ENCODE measurements around the gene IRX3. TPM values are rescaled to one million over a fixed set of nuclear protein-coding genes. Genes with fewer than 3 reads are reported as not detected.

The IRX3 gene
- total RNA-seq, 4 donors from 2014 or later = 2.4 to 11.7 (median 6.3) TPM

DNA sequence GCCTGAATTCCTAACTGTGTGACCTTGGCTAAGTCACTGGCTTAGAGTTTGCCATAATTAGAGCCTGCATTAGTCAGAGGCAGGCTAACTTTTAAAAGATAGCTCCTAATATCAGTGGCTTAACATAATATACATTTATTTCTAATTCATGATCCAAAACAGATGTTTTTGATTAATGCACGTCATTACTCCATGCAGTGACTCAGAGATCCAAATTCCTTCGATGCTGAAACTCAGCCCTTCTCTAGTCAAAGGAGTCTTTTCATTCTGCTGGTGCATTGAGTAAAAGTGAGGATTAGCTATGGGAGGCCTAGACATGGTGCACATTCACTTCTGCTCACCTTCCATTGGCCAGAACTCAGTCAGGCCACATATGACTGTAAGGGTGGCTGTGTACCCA lies 49.8 kb downstream of the IRX3 start:
- no peak for TF ChIP-seq CTCF (IDR thresholded peaks at IDR 0.05; ENCODE audit: low read depth)

GRCh38 chr16:54233615-54234014 lies 53.0 kb downstream of the IRX3 start:
- no peak for TF ChIP-seq CTCF (IDR thresholded peaks at IDR 0.05; ENCODE audit: low read depth)

Measured in subcutaneous adipose tissue (tissue), 4 donors.